Keratinocyte (primary cell): Measurements from ENCODE around the gene BCAS3. TPM values are rescaled to one million over a fixed set of nuclear protein-coding genes. Genes with fewer than 3 reads are reported as not detected.

Experiments used
- DNase-seq: peaks from one replicate; pipeline ENCODE4 v3.0.0-alpha.2; 2011; ENCODE audit warnings: low read depth, missing footprints, low spot score
- FAIRE-seq: peaks from 2 replicates; lab custom pipeline; 2011; peaks lifted over from hg19 to GRCh38; lab: Jason Lieb, UNC
- H2AFZ ChIP-seq: 2 replicates; pipeline ENCODE4 v1.6.0; 2012; ENCODE audit warnings: low read length, control low read depth, inconsistent platforms; ENCODE audit not compliant: control insufficient read depth
- H3K27ac ChIP-seq: 2 replicates; pipeline ENCODE4 v1.5.1; 2011; ENCODE audit warnings: low read length; ENCODE audit not compliant: control insufficient read depth, insufficient read depth
- H3K27me3 ChIP-seq: 3 replicates; pipeline ENCODE4 v1.6.0; 2011; ENCODE audit warnings: low read length; ENCODE audit not compliant: control insufficient read depth, insufficient read depth; ENCODE audit errors: extremely low read depth
- H3K36me3 ChIP-seq, 2 experiments: 2 replicates in 1 of 2; 3 replicates in 1 of 2; pipeline ENCODE4 v1.5.1; 2011; ENCODE audit warnings: low read length in 2 of 2, mild to moderate bottlenecking in 1 of 2; ENCODE audit not compliant: control insufficient read depth in 2 of 2, insufficient read depth in 2 of 2; ENCODE audit errors: extremely low read depth in 1 of 2
- H3K4me1 ChIP-seq: 3 replicates; pipeline ENCODE4 v1.5.1; 2011; ENCODE audit warnings: low read length; ENCODE audit not compliant: control insufficient read depth, insufficient read depth; ENCODE audit errors: extremely low read depth
- H3K4me2 ChIP-seq: 3 replicates; pipeline ENCODE4 v1.6.0; 2011; ENCODE audit warnings: low read depth, low read length; ENCODE audit not compliant: control insufficient read depth, insufficient read depth; ENCODE audit errors: extremely low read depth
- H3K4me3 ChIP-seq, 3 experiments: fragments of 200-600 bp in 1 of 3; sonication (generic) in 1 of 3; 2 replicates in 2 of 3; 3 replicates in 1 of 3; pipeline ENCODE4 v1.5.1; 2011 to 2016; ENCODE audit warnings: low read length in 3 of 3, mild to moderate bottlenecking in 3 of 3, control low read depth in 2 of 3, inconsistent platforms in 1 of 3, low read depth in 1 of 3, mixed read lengths in 1 of 3, mixed run types in 1 of 3, moderate library complexity in 1 of 3; ENCODE audit not compliant: control insufficient read depth in 2 of 3, insufficient read depth in 2 of 3; ENCODE audit errors: extremely low read depth in 1 of 3
- H3K79me2 ChIP-seq: 2 replicates; pipeline ENCODE4 v1.6.0; 2012; ENCODE audit warnings: low read length; ENCODE audit not compliant: control insufficient read depth, insufficient read depth
- H3K9ac ChIP-seq: 3 replicates; pipeline ENCODE4 v1.6.0; 2011; ENCODE audit warnings: low read length; ENCODE audit not compliant: control insufficient read depth, insufficient read depth; ENCODE audit errors: extremely low read depth
- H3K9me1 ChIP-seq: 3 replicates; pipeline ENCODE4 v1.6.0; 2011; ENCODE audit warnings: low read length; ENCODE audit not compliant: control insufficient read depth, insufficient read depth; ENCODE audit errors: extremely low read depth
- H3K9me3 ChIP-seq: 2 replicates; pipeline ENCODE4 v1.5.1; 2012; ENCODE audit warnings: low read depth, low read length; ENCODE audit not compliant: control insufficient read depth
- H4K20me1 ChIP-seq: 3 replicates; pipeline ENCODE4 v1.6.0; 2011; ENCODE audit warnings: low read length; ENCODE audit not compliant: control insufficient read depth, insufficient read depth; ENCODE audit errors: extremely low read depth
- EZH2 ChIP-seq: IDR thresholded peaks from one replicate; pipeline ENCODE4 v1.6.1; 2012; ENCODE audit warnings: inconsistent platforms, mild to moderate bottlenecking, low read length, moderate library complexity
- dilution Hi-C: fragments of 300-500 bp; cut with MboI; formaldehyde crosslinking; loops from one replicate; pipeline ENCODE4 v1.7.0; 2020; ENCODE audit warnings: low sequenced_read_pairs; ENCODE audit not compliant: extremely low pct_ligation_motif_present
- polyA plus RNA-seq, 5 experiments: library from polyadenylated mRNA; depleted of rRNA in 3 of 5; stranded (reverse) in 3 of 5; stranded (forward) in 1 of 5; unstranded in 1 of 5; fragments of >200 nt; gene quantifications; 1 replicate in 1 of 5; 2 replicates in 3 of 5; 3 replicates in 1 of 5; pipeline versions ENCODE4 v1.2.1 to v1.2.3, GENCODE V29; 2011 to 2012; ENCODE audit warnings: missing spikeins in 2 of 5, low read depth in 1 of 5, low replicate concordance in 1 of 5
- TF ChIP-seq, protein P1 (sequence below), 3 experiments: IDR thresholded peaks in 1 of 3; conservative IDR thresholded peaks in 1 of 3; optimal IDR thresholded peaks in 1 of 3; 2 replicates in 2 of 3; 3 replicates in 1 of 3; pipeline versions ENCODE3 to v1.5.1; 2011; ENCODE audit warnings: low read length in 3 of 3, mild to moderate bottlenecking in 3 of 3, moderate library complexity in 2 of 3, control low read depth in 1 of 3, inconsistent platforms in 1 of 3; ENCODE audit not compliant: insufficient read depth in 2 of 3; ENCODE audit errors: extremely low read depth in 1 of 3

BCAS3 gene
- polyA plus RNA-seq, 1 donor (not counting 4 experiments of a cell fraction or from before 2014, with no cell fraction given) = 11.8 TPM

DNA sequence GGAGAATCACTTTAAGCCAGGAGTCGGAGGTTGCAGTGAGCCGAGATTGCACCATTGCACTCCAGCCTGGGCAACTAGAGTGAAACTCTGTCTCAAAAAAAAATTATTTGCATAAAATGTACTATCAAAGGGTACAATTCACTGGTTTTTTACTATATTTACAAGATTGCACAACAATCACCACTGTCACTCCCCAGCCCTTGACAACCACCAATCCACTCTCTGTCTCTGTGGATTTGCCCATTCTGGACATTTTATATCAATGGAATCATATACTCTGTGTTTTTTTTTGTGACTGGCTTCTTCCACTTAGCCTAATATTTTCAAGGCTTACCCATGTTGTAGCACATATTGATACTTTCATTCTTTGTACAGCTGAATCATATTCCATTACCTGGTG, 740.8 kb downstream of the BCAS3 start:
- dilution Hi-C loops = no loop called here
- FAIRE-seq = no peak

DNA sequence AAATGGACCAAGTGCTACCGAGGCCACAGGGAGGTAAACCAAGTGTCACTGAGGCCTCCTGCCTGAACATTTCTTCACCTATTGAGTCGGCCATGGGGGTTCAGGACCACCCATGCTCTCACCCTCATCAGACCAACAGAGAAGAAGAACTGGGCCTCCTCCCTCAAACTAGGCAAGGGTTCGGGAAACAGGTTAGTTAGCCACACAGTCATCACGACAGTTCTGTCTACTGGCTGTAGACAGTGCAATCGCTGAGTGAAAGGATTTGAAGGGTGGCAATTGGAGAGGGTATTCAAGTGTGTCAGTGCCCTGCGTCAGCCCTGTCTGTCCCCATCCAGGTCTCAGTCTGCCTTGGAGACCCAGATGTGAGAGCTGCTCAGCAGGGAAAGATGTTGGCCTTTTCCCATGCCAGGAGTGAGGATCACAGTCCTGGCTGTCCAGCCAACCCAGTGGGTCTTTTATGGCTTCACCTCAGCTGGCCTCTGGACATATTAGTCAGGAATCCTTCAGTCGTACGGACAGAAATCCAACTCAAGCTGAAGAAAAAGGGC, 741.9 kb downstream of the BCAS3 start:
- FAIRE-seq = no peak
- Histone ChIP-seq H3K9me3 (no peaks in the 10 kb centered on the region), H3K27ac (no peak overlapping the region), H3K4me1 (no peaks in the 10 kb centered on the region), H3K36me3 (no peaks in the 10 kb centered on the region), H3K9me1 (no peaks in the 10 kb centered on the region), H4K20me1 (no peaks in the 10 kb centered on the region), H2AFZ (no peak overlapping the region), H3K79me2 (no peaks in the 10 kb centered on the region), H3K4me2 (no peak overlapping the region), H3K27me3 (no peaks in the 10 kb centered on the region), H3K9ac (no peak overlapping the region), H3K4me3 (no peak overlapping the region)
- TF ChIP-seq EZH2 = no peak
- TF ChIP-seq, protein P1, sequence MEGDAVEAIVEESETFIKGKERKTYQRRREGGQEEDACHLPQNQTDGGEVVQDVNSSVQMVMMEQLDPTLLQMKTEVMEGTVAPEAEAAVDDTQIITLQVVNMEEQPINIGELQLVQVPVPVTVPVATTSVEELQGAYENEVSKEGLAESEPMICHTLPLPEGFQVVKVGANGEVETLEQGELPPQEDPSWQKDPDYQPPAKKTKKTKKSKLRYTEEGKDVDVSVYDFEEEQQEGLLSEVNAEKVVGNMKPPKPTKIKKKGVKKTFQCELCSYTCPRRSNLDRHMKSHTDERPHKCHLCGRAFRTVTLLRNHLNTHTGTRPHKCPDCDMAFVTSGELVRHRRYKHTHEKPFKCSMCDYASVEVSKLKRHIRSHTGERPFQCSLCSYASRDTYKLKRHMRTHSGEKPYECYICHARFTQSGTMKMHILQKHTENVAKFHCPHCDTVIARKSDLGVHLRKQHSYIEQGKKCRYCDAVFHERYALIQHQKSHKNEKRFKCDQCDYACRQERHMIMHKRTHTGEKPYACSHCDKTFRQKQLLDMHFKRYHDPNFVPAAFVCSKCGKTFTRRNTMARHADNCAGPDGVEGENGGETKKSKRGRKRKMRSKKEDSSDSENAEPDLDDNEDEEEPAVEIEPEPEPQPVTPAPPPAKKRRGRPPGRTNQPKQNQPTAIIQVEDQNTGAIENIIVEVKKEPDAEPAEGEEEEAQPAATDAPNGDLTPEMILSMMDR (optimal IDR thresholded peaks at IDR 0.05 in 1 of 3, IDR thresholded peaks at IDR 0.05 in 1 of 3, conservative IDR thresholded peaks at IDR 0.05 in 1 of 3; ENCODE audit: extremely low read depth in 1 of 3, insufficient read depth in 2 of 3, low read length in 3 of 3) = no peak
- no peak for DNase-seq
- dilution Hi-C loops = no loop called here

More for the DNA sequence above, 740.8 kb downstream of the BCAS3 start:
- no peaks in the 10 kb centered on the region for H3K27me3 ChIP-seq
- H3K9ac ChIP-seq = no peak overlapping the region
- H3K9me3 ChIP-seq = no peaks in the 10 kb centered on the region
- TF ChIP-seq, protein P1 (optimal IDR thresholded peaks at IDR 0.05 in 1 of 3, IDR thresholded peaks at IDR 0.05 in 1 of 3, conservative IDR thresholded peaks at IDR 0.05 in 1 of 3; ENCODE audit: extremely low read depth in 1 of 3, insufficient read depth in 2 of 3, low read length in 3 of 3) = no peak
- no peak for TF ChIP-seq EZH2
- no peak for DNase-seq
- H4K20me1 ChIP-seq = no peaks in the 10 kb centered on the region
- H3K9me1 ChIP-seq = no peaks in the 10 kb centered on the region
- no peaks in the 10 kb centered on the region for H3K79me2 ChIP-seq
- no peak overlapping the region for H3K27ac ChIP-seq
- H3K4me3 ChIP-seq = no peak overlapping the region
- no peaks in the 10 kb centered on the region for H3K4me1 ChIP-seq
- H3K4me2 ChIP-seq = no peak overlapping the region
- no peaks in the 10 kb centered on the region for H3K36me3 ChIP-seq
- no peak overlapping the region for H2AFZ ChIP-seq
